HCT116 (cell line): ENCODE results near the gene SCGN. TPM values are rescaled to one million over a fixed set of nuclear protein-coding genes. Genes with fewer than 3 reads are reported as not detected.

Experiments used
- ATAC-seq: fragments of 200-7000 bp; cut with Tn5 transposase; 2 replicates; pipeline ENCODE4 v1.9.1; 2020; ENCODE audit warnings: mild to moderate bottlenecking, moderate library complexity
- BruUV-seq: library from RNA; stranded (reverse); fragments of 400-500 nt; replicated peaks from 2 replicates; lab custom pipeline; 2021; lab: Mats Ljungman, UMichigan
- CTCF ChIA-PET: fragments of 300-600 bp; sonication (Branson Sonifier 250); formaldehyde crosslinking; loops from one replicate; lab custom pipeline; 2021; ENCODE audit warnings: antibody characterized with exemption; lab: Charles Lee
- POLR2A ChIA-PET: fragments of 300-600, 350-600 bp; sonication (Branson Sonifier 250); formaldehyde crosslinking; loops from one replicate; lab custom pipeline; 2021; ENCODE audit warnings: antibody characterized with exemption; lab: Charles Lee
- RAD21 ChIA-PET, 2 experiments: fragments of 300-600 bp; sonication (Branson Sonifier 250); formaldehyde crosslinking; loops; one replicate each; lab custom pipeline; 2023; ENCODE audit warnings: low total read pairs in 2 of 2; ENCODE audit not compliant: uncharacterized antibody in 2 of 2, unreplicated experiment in 2 of 2, low non-redundant PET in 1 of 2; lab: Charles Lee
- DNase-seq: peaks from one replicate; pipeline ENCODE4 v3.0.0-alpha.2; 2010; ENCODE audit warnings: low read depth, low spot score
- H2AFZ ChIP-seq: fragments of 200-600 bp; shearing (Covaris generic), sonication (generic); 2 replicates; pipeline ENCODE4 v1.6.1; 2017; ENCODE audit warnings: low read depth, mixed run types, mixed read lengths, antibody characterized with exemption, low read length; ENCODE audit not compliant: poor library complexity, severe bottlenecking
- H3K27ac ChIP-seq: 2 replicates; pipeline ENCODE4 v1.5.1; 2012; ENCODE audit warnings: low read depth, low read length
- H3K27me3 ChIP-seq: fragments of 200-600 bp; sonication (generic); 2 replicates; pipeline ENCODE4 v1.6.1; 2016; ENCODE audit warnings: mixed run types, low read length, mixed read lengths; ENCODE audit not compliant: insufficient read depth
- H3K36me3 ChIP-seq, 2 experiments: fragments of 200-500 bp in 1 of 2; fragments of 200-600 bp in 1 of 2; sonication (Bioruptor generic) in 1 of 2; sonication (generic) in 1 of 2; 2 replicates each; pipeline versions ENCODE4 v1.5.1 to v1.6.1; 2014 to 2016; ENCODE audit warnings: low read length in 2 of 2, inconsistent platforms in 1 of 2, mixed read lengths in 1 of 2, mixed run types in 1 of 2; ENCODE audit not compliant: insufficient read depth in 2 of 2, control insufficient read depth in 1 of 2
- H3K4me1 ChIP-seq, 2 experiments: fragments of 200-600 bp in 1 of 2; sonication (generic) in 1 of 2; 2 replicates each; pipeline versions ENCODE4 v1.5.1 to v1.6.1; 2012 to 2017; ENCODE audit warnings: low read length in 2 of 2, inconsistent platforms in 1 of 2, mild to moderate bottlenecking in 1 of 2, mixed read lengths in 1 of 2, mixed run types in 1 of 2, moderate library complexity in 1 of 2; ENCODE audit not compliant: insufficient read depth in 2 of 2, control insufficient read depth in 1 of 2
- H3K4me2 ChIP-seq: fragments of 200-600 bp; sonication (generic); 2 replicates; pipeline ENCODE4 v1.6.1; 2017; ENCODE audit warnings: mixed run types, low read length, mixed read lengths
- H3K4me3 ChIP-seq, 2 experiments: fragments of 200-600 bp in 1 of 2; sonication (generic) in 1 of 2; replicated peaks in 1 of 2; 2 replicates each; pipeline ENCODE4 v1.5.1; 2011 to 2016; ENCODE audit warnings: low read length in 2 of 2, control low read depth in 1 of 2, low read depth in 1 of 2, mild to moderate bottlenecking in 1 of 2, mixed read lengths in 1 of 2, mixed run types in 1 of 2
- H3K79me2 ChIP-seq: fragments of 200-600 bp; sonication (generic); 2 replicates; pipeline ENCODE4 v1.6.1; 2017; ENCODE audit warnings: mild to moderate bottlenecking, mixed run types, low read length, moderate library complexity, mixed read lengths; ENCODE audit not compliant: insufficient read depth
- H3K9ac ChIP-seq: fragments of 200-600 bp; sonication (generic); 2 replicates; pipeline ENCODE4 v1.6.1; 2016; ENCODE audit warnings: low read length, mixed read lengths
- H3K9me2 ChIP-seq: fragments of 200-600 bp; sonication (generic), shearing (Covaris generic); 2 replicates; pipeline ENCODE4 v1.6.1; 2017; ENCODE audit warnings: mixed run types, mild to moderate bottlenecking, moderate library complexity; ENCODE audit not compliant: insufficient read depth
- H3K9me3 ChIP-seq, 2 experiments: fragments of 200-500 bp in 1 of 2; fragments of 200-600 bp in 1 of 2; sonication (Bioruptor generic) in 1 of 2; sonication (generic) in 1 of 2; 2 replicates each; pipeline ENCODE4 v1.6.1; 2014 to 2017; ENCODE audit warnings: low read length in 2 of 2, mixed read lengths in 2 of 2, inconsistent platforms in 1 of 2, low read depth in 1 of 2, mild to moderate bottlenecking in 1 of 2, mixed run types in 1 of 2, moderate library complexity in 1 of 2; ENCODE audit not compliant: control insufficient read depth in 1 of 2, insufficient read depth in 1 of 2
- H4K20me1 ChIP-seq: fragments of 200-600 bp; sonication (generic), shearing (Covaris generic); 2 replicates; pipeline ENCODE4 v1.6.1; 2017; ENCODE audit warnings: mixed run types, mild to moderate bottlenecking, moderate library complexity; ENCODE audit not compliant: insufficient read depth
- ATF3 ChIP-seq: IDR thresholded peaks from 2 replicates; pipeline ENCODE4 v1.6.1; 2012
- CBX3 ChIP-seq: IDR thresholded peaks from 2 replicates; pipeline ENCODE4 v1.6.1; 2012; ENCODE audit warnings: low read depth
- CEBPB ChIP-seq: IDR thresholded peaks from 2 replicates; pipeline ENCODE4 v1.6.1; 2012; ENCODE audit warnings: low read depth
- EZH2 ChIP-seq: fragments of 200-600 bp; sonication (generic); IDR thresholded peaks from 2 replicates; pipeline ENCODE4 v1.6.1; 2017; ENCODE audit warnings: antibody characterized with exemption, mixed run types
- EZH2phosphoT487 ChIP-seq: fragments of 200-600 bp; IDR thresholded peaks from 2 replicates; pipeline ENCODE4 v1.6.1; 2018; ENCODE audit warnings: antibody characterized with exemption, borderline replicate concordance
- FOSL1 ChIP-seq: IDR thresholded peaks from 2 replicates; pipeline ENCODE4 v1.6.1; 2012; ENCODE audit warnings: low read depth
- JUND ChIP-seq: IDR thresholded peaks from 2 replicates; pipeline ENCODE4 v1.6.1; 2012
- MAX ChIP-seq: IDR thresholded peaks from 2 replicates; pipeline ENCODE4 v1.6.1; 2012
- POLR2A ChIP-seq: IDR thresholded peaks from 2 replicates; pipeline ENCODE4 v1.7.0; 2011; ENCODE audit warnings: borderline replicate concordance; ENCODE audit not compliant: insufficient read depth, insufficient read length; ENCODE audit errors: extremely low read depth
- POLR2AphosphoS5 ChIP-seq: IDR thresholded peaks from 2 replicates; pipeline ENCODE4 v1.6.1; 2011; ENCODE audit warnings: mild to moderate bottlenecking, low read depth, low read length, moderate library complexity
- RAD21 ChIP-seq: IDR thresholded peaks from 2 replicates; pipeline ENCODE4 v1.6.1; 2012; ENCODE audit warnings: low read depth, mild to moderate bottlenecking
- REST ChIP-seq: IDR thresholded peaks from 2 replicates; pipeline ENCODE4 v1.6.1; 2012; ENCODE audit warnings: low read depth
- SP1 ChIP-seq: IDR thresholded peaks from 2 replicates; pipeline ENCODE4 v1.6.1; 2012; ENCODE audit warnings: low read depth
- SRF ChIP-seq: IDR thresholded peaks from 2 replicates; pipeline ENCODE4 v1.6.1; 2012; ENCODE audit warnings: low read depth
- ZBTB33 ChIP-seq: IDR thresholded peaks from 2 replicates; pipeline ENCODE4 v1.6.1; 2011; ENCODE audit warnings: mild to moderate bottlenecking, low read length, moderate library complexity; ENCODE audit not compliant: insufficient replicate concordance; ENCODE audit errors: extremely low read depth
- ZFX ChIP-seq: fragments of 450-650 bp; IDR thresholded peaks from 2 replicates; pipeline ENCODE4 v1.6.1; 2017
- ZNF274 ChIP-seq: fragments of 200-500 bp; sonication (Bioruptor generic); IDR thresholded peaks from 2 replicates; pipeline ENCODE4 v1.6.1; 2014; ENCODE audit warnings: mild to moderate bottlenecking, low read depth, low read length, inconsistent platforms
- intact Hi-C: fragments of 100-400 bp; cut with micrococcal nuclease; formaldehyde crosslinking; loops from 2 replicates; pipeline ENCODE4 v1.10.0; 2022
- total RNA-seq: library from RNA; stranded (reverse); gene quantifications from one replicate; pipeline ENCODE4 v1.2.1, GENCODE V29; 2021; ENCODE audit not compliant: unreplicated experiment

The SCGN gene
- total RNA-seq, 1 experiment from 2014 or later: not detected

- Histone ChIP-seq H4K20me1 (no peaks in the 10 kb centered on the region), H3K4me2 (no peak overlapping the region), H3K79me2 (no peaks in the 10 kb centered on the region), H3K27me3 (peaks cover 68% of the 10 kb centered on the region), H3K4me3 (no peak overlapping the region), H3K9ac (no peak overlapping the region), H2AFZ (no peak overlapping the region), H3K9me3 (no peaks in the 10 kb centered on the region), H3K36me3 (no peaks in the 10 kb centered on the region), H3K27ac (no peak overlapping the region), H3K4me1 (no peaks in the 10 kb centered on the region), H3K9me2 (no peaks in the 10 kb centered on the region)
- ChIA-PET POLR2A (no interaction called here), CTCF (no interaction called here), RAD21 (no interaction called here)
- intact Hi-C loops: no loop called here
- BruUV-seq: no TSS peak
- TF ChIP-seq ATF3 (no peak), REST (no peak), SRF (no peak), CEBPB (no peak), RAD21 (no peak), MAX (no peak), EZH2phosphoT487 (no peak), SP1 (no peak), FOSL1 (no peak), EZH2 (no peak), POLR2A (no peak), CBX3 (no peak), ZNF274 (no peak), ZFX (no peak), POLR2AphosphoS5 (no peak), JUND (no peak), ZBTB33 (no peak)
- ATAC-seq (no peak), DNase-seq (no peak)
Observed at GRCh38 chr6:25649611-25650010, 2.4 kb upstream of the SCGN start.
